B cell (primary cell): Measurements from ENCODE around the gene MTHFD1L. TPM values are rescaled to one million over a fixed set of nuclear protein-coding genes. Genes with fewer than 3 reads are reported as not detected.

ENCODE experiments used
- ATAC-seq: fragments of 200-7000 bp; cut with Tn5 transposase; one replicate; pipeline ENCODE4 v1.10.0; 2021; ENCODE audit warnings: low read depth, mild to moderate bottlenecking, moderate number of reproducible peaks, moderate library complexity
- CTCF ChIA-PET: fragments of 350-600 bp; sonication (Branson Sonifier 250); formaldehyde crosslinking; loops from one replicate; lab custom pipeline; 2021; ENCODE audit warnings: antibody characterized with exemption, inconsistent platforms; lab: Charles Lee
- POLR2A ChIA-PET: fragments of 350-600 bp; sonication (Branson Sonifier 250); formaldehyde crosslinking; loops from one replicate; lab custom pipeline; 2021; ENCODE audit warnings: antibody characterized with exemption; lab: Charles Lee
- DNase-seq: peaks from one replicate; pipeline ENCODE4 v3.0.0; 2013
- H2AFZ ChIP-seq: 2 replicates; pipeline ENCODE4 v1.6.1; 2012; ENCODE audit warnings: mild to moderate bottlenecking, low read depth, low read length; ENCODE audit not compliant: insufficient read depth, poor library complexity, severe bottlenecking
- H3K27ac ChIP-seq, 2 donors: 1 replicate in 1 of 2; 2 replicates in 1 of 2; pipeline ENCODE4 v1.5.1; 2012 to 2013; ENCODE audit warnings: low read length in 2 of 2, mild to moderate bottlenecking in 2 of 2, moderate library complexity in 1 of 2
- H3K27me3 ChIP-seq, 4 experiments: fragments of 200-600 bp in 1 of 4; sonication (generic) in 1 of 4; replicated peaks in 1 of 4; 1 replicate in 2 of 4; 2 replicates in 2 of 4; pipeline versions ENCODE4 v1.6.1 to v1.7.0; 2013 to 2016; ENCODE audit warnings: low read length in 3 of 4, mild to moderate bottlenecking in 2 of 4, mixed read lengths in 1 of 4, moderate library complexity in 1 of 4; ENCODE audit not compliant: insufficient read depth in 4 of 4, control insufficient read depth in 3 of 4; ENCODE audit errors: control extremely low read depth in 1 of 4
- H3K36me3 ChIP-seq, 2 experiments: replicated peaks in 1 of 2; 1 replicate in 1 of 2; 2 replicates in 1 of 2; pipeline versions ENCODE4 v1.6.1 to v1.7.1; 2013; ENCODE audit warnings: low read length in 1 of 2; ENCODE audit not compliant: insufficient read depth in 2 of 2, control insufficient read depth in 1 of 2; ENCODE audit errors: control extremely low read depth in 1 of 2, extremely low read depth in 1 of 2
- H3K4me1 ChIP-seq, 2 donors: fragments of 200-600 bp in 1 of 2; sonication (generic) in 1 of 2; 1 replicate in 1 of 2; 2 replicates in 1 of 2; pipeline versions ENCODE4 v1.5.1 to v1.6.1; 2013 to 2017; ENCODE audit warnings: low read length in 2 of 2; ENCODE audit not compliant: control insufficient read depth in 2 of 2, insufficient read depth in 2 of 2
- H3K4me2 ChIP-seq: replicated peaks from 2 replicates; pipeline ENCODE3; 2012; ENCODE audit warnings: mild to moderate bottlenecking, low read depth, low read length; ENCODE audit not compliant: poor library complexity, severe bottlenecking
- H3K4me3 ChIP-seq, 5 experiments: fragments of 200-600 bp in 1 of 5; sonication (generic) in 1 of 5; 1 replicate in 3 of 5; 2 replicates in 2 of 5; pipeline versions ENCODE4 v1.5.1 to v1.7.0; 2011 to 2016; ENCODE audit warnings: low read length in 4 of 5, mild to moderate bottlenecking in 4 of 5, low read depth in 2 of 5, control low read depth in 1 of 5, moderate library complexity in 1 of 5; ENCODE audit not compliant: insufficient read depth in 1 of 5; ENCODE audit errors: control extremely low read depth in 1 of 5, extremely low read depth in 1 of 5
- H3K79me2 ChIP-seq: fragments of 200-600 bp; sonication (generic); one replicate; pipeline ENCODE4 v1.6.0; 2016; ENCODE audit warnings: low read length; ENCODE audit not compliant: control insufficient read depth, insufficient read depth
- H3K9ac ChIP-seq: fragments of 200-600 bp; sonication (generic); 2 replicates; pipeline ENCODE4 v1.6.1; 2017; ENCODE audit warnings: mild to moderate bottlenecking, low read length, moderate library complexity
- H3K9me3 ChIP-seq, 3 donors: one replicate each; pipeline versions ENCODE4 v1.6.1 to v1.7.1; 2013; ENCODE audit warnings: low read length in 2 of 3; ENCODE audit not compliant: control insufficient read depth in 2 of 3, insufficient read depth in 1 of 3; ENCODE audit errors: control extremely low read depth in 1 of 3
- H4K20me1 ChIP-seq: 2 replicates; pipeline ENCODE4 v1.6.0; 2012; ENCODE audit warnings: mild to moderate bottlenecking, low read length; ENCODE audit not compliant: insufficient read depth, control insufficient read depth, poor library complexity, severe bottlenecking
- H3K27ac Mint-ChIP-seq: one replicate; pipeline ENCODE4 v1.8.0; 2021; ENCODE audit warnings: mixed read lengths
- H3K27me3 Mint-ChIP-seq: one replicate; pipeline ENCODE4 v1.8.0; 2021; ENCODE audit warnings: mixed read lengths
- H3K4me1 Mint-ChIP-seq: one replicate; pipeline ENCODE4 v1.8.0; 2021; ENCODE audit warnings: mixed read lengths
- H3K4me3 Mint-ChIP-seq: one replicate; pipeline ENCODE4 v1.8.0; 2021; ENCODE audit warnings: mixed read lengths
- H3K9me3 Mint-ChIP-seq: one replicate; pipeline ENCODE4 v1.8.0; 2022; ENCODE audit warnings: mixed read lengths; ENCODE audit not compliant: insufficient read depth
- EZH2 ChIP-seq: IDR thresholded peaks from 2 replicates; pipeline ENCODE4 v1.6.1; 2012; ENCODE audit warnings: borderline replicate concordance, low read depth, mild to moderate bottlenecking, moderate library complexity, low read length; ENCODE audit not compliant: insufficient read depth, poor library complexity, severe bottlenecking
- WGBS: methylation state at CpG from one replicate; pipeline ENCODE4 v1.1.5; 2013; ENCODE audit warnings: missing lambda C conversion rate; ENCODE audit not compliant: insufficient coverage; 5-methylcytosine and 5-hydroxymethylcytosine counted together
- intact Hi-C: fragments of 100-400 bp; cut with micrococcal nuclease; formaldehyde crosslinking; loops from one replicate; pipeline ENCODE4 v1.10.0; 2022
- polyA plus RNA-seq: library from polyadenylated mRNA; depleted of rRNA; stranded (reverse); fragments of >200 nt; gene quantifications from 2 replicates; pipeline ENCODE4 v1.2.3, GENCODE V29; 2012
- total RNA-seq, 2 donors: library from RNA; stranded (reverse); fragments of 120-200 nt in 1 of 2; gene quantifications; 1 replicate in 1 of 2; 2 replicates in 1 of 2; pipeline versions ENCODE4 v1.2.3 to v1.2.4, GENCODE V29; 2013 to 2022
- TF ChIP-seq, protein P1 (sequence below): fragments of 200-600 bp; IDR thresholded peaks from one replicate; pipeline ENCODE4 v1.8.0; 2022; ENCODE audit warnings: antibody characterized with exemption, mild to moderate bottlenecking

MTHFD1L gene
- total and polyA plus RNA-seq, 2 donors (not counting 1 experiment from before 2014, with no cell fraction given): 2.9 to 16.1 TPM

DNA sequence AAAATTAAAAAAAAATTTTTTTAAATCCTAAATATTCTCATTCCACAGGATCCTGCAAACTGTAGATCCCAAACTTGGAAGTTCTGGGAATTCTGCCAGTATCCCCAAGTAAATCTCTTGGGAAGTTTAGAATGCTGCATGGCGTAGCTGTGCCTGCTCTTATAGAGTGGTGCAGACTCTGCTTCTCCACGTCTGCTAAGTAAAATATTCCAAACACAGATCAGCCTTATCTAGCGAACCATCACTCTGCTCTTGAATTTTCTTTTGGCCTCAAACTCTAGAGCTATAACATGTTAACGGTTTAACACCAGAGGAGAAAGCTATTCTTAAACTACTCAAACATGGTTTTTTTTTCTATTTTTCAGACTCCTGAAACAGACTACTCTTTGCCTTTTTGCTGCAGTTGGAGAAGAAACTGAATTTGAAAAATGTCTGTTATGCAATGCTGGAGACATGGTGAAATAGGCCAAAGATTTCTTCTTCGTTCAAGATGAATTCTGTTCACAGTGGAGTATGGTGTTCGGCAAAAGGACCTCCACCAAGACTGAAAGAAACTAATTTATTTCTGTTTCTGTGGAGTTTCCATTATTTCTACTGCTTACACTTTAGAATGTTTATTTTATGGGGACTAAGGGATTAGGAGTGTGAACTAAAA lies 235.8 kb downstream of the MTHFD1L start:
- no peak for DNase-seq
- CTCF ChIA-PET: no interaction called here
- Mint-ChIP-seq H3K4me1 (no peaks in the 10 kb centered on the region), H3K9me3 (peaks cover 3% of the 10 kb centered on the region), H3K27ac (no peak overlapping the region), H3K27me3 (no peaks in the 10 kb centered on the region), H3K4me3 (no peak overlapping the region)
- POLR2A ChIA-PET: no interaction called here
- Histone ChIP-seq H3K9ac (no peak overlapping the region), H3K79me2 (no peaks in the 10 kb centered on the region), H3K4me1 (no peaks in the 10 kb centered on the region), H3K4me2 (no peak overlapping the region), H2AFZ (no peak overlapping the region), H3K36me3 (no peaks in the 10 kb centered on the region), H3K27ac (no peak overlapping the region), H4K20me1 (no peaks in the 10 kb centered on the region), H3K27me3 (no peaks in the 10 kb centered on the region), H3K4me3 (no peak overlapping the region), H3K9me3 (no peaks in the 10 kb centered on the region)
- intact Hi-C loops: no loop called here
- TF ChIP-seq, protein P1, sequence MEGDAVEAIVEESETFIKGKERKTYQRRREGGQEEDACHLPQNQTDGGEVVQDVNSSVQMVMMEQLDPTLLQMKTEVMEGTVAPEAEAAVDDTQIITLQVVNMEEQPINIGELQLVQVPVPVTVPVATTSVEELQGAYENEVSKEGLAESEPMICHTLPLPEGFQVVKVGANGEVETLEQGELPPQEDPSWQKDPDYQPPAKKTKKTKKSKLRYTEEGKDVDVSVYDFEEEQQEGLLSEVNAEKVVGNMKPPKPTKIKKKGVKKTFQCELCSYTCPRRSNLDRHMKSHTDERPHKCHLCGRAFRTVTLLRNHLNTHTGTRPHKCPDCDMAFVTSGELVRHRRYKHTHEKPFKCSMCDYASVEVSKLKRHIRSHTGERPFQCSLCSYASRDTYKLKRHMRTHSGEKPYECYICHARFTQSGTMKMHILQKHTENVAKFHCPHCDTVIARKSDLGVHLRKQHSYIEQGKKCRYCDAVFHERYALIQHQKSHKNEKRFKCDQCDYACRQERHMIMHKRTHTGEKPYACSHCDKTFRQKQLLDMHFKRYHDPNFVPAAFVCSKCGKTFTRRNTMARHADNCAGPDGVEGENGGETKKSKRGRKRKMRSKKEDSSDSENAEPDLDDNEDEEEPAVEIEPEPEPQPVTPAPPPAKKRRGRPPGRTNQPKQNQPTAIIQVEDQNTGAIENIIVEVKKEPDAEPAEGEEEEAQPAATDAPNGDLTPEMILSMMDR: no peak
- TF ChIP-seq EZH2: no peak
- 100% methylated on average over 1 of the region's 6 CpGs for WGBS
- no peak for ATAC-seq

DNA sequence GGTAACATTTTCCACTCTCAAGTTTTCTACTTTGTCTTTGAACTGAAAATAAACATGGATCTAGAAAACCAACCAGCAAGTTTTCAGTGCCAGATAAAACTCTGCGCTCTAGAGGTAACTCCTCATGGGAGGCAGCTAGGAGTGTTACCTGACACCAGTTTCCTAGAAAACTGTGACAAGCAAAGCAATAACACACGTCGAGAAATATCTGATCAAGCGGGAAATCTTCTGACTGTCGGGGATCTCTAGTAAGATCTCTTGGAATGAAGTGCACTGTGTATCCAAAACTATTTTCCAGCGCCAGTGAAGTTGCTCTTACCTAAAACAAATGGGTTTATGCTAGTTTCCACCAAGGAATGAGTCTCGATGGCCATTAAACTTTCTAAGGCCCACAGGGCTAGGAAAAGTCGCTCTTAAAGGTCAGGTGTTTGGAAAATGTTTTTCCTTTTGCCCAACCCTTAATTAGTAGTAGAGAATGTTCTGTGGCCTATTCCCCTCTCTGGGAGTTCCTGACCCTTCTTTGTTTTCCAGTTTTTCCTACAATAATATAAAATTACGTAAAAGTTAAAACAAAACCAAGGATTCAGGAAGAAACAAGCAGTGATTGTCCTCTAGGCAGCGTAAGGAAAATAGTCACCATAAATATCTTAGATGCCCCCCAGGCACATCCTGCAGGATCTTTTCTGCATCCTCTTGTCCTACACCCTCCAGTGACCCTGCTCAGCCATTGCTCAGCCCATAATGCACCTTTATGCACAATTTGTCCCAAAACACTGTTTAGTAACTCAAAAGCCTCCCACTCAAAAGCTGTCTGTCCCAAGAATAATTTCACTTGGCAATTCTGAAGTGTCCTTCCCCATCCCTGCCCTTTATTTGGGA lies 236.6 kb downstream of the MTHFD1L start:
- POLR2A ChIA-PET: interaction anchor here (0.6 kb wide), 1 partner anchor 21 kb away, joined by 6 read pairs; no protein-coding TSS in a partner anchor
- no peaks in the 10 kb centered on the region for H3K27me3 Mint-ChIP-seq
- H3K27me3 ChIP-seq: no peaks in the 10 kb centered on the region
- no peaks in the 10 kb centered on the region for H3K9me3 ChIP-seq
- H4K20me1 ChIP-seq: no peaks in the 10 kb centered on the region
- no peak for DNase-seq
- CTCF ChIA-PET: no interaction called here
- H3K27ac Mint-ChIP-seq: no peak overlapping the region
- no peak overlapping the region for H3K4me3 Mint-ChIP-seq
- TF ChIP-seq, protein P1: no peak
- no peak for TF ChIP-seq EZH2
- ATAC-seq: no peak
- intact Hi-C loops: no loop called here
- no peaks in the 10 kb centered on the region for H3K36me3 ChIP-seq
- H2AFZ ChIP-seq: no peak overlapping the region
- H3K4me3 ChIP-seq: no peak overlapping the region
- no peaks in the 10 kb centered on the region for H3K79me2 ChIP-seq
- H3K9ac ChIP-seq: no peak overlapping the region
- H3K4me1 Mint-ChIP-seq: no peaks in the 10 kb centered on the region
- no peaks in the 10 kb centered on the region for H3K4me1 ChIP-seq
- H3K9me3 Mint-ChIP-seq: peaks cover 3% of the 10 kb centered on the region
- 97% methylated on average over 9 of the region's 10 CpGs for WGBS
- H3K4me2 ChIP-seq: no peak overlapping the region
- no peak overlapping the region for H3K27ac ChIP-seq
